H1 (cell line): Measurements from ENCODE around the gene MAN2A1. TPM values are rescaled to one million over a fixed set of nuclear protein-coding genes. Genes with fewer than 3 reads are reported as not detected.

Experiments used
- KDM5A ChIP-seq: fragments of 200-600 bp; IDR thresholded peaks from 2 replicates; pipeline ENCODE4 v1.7.1; 2012; ENCODE audit warnings: mild to moderate bottlenecking, low read length, inconsistent platforms, mixed read lengths
- MAFK ChIP-seq: IDR thresholded peaks from 2 replicates; pipeline ENCODE4 v1.6.1; 2012; ENCODE audit warnings: low read depth, mild to moderate bottlenecking, improper control_type of control experiment, low read length
- POLR2A ChIP-seq, 2 experiments: IDR thresholded peaks; 1 replicate in 1 of 2; 2 replicates in 1 of 2; pipeline ENCODE4 v1.6.1; 2011; ENCODE audit warnings: low read depth in 2 of 2, low read length in 2 of 2, mild to moderate bottlenecking in 2 of 2; ENCODE audit errors: control extremely low read depth in 1 of 2
- TEAD4 ChIP-seq: IDR thresholded peaks from 2 replicates; pipeline ENCODE4 v1.6.1; 2012; ENCODE audit warnings: low read depth, low read length, inconsistent platforms, mixed read lengths
- polyA plus RNA-seq, 7 experiments: library from polyadenylated mRNA; depleted of rRNA in 3 of 7; stranded (reverse) in 5 of 7; unstranded in 2 of 7; fragments of >200 nt in 5 of 7; fragments of 200-250 nt in 2 of 7; gene quantifications; 1 replicate in 5 of 7; 2 replicates in 1 of 7; 4 replicates in 1 of 7; pipeline versions ENCODE4 v1.2.1 to v1.2.3, GENCODE V29; 2011 to 2013; ENCODE audit warnings: missing spikeins in 2 of 7, mixed read lengths in 2 of 7
- total RNA-seq: library from RNA; stranded (reverse); fragmentation: NEBNext Ultra II Directional; extraction: Animal tissue kit (Norgen Biotek cat#: 25700); gene quantifications from 2 replicates; pipeline ENCODE4 v1.2.1, GENCODE V29; 2021
- TF ChIP-seq, protein P1 (sequence below): fragments of 300-600 bp; sonication (generic); IDR thresholded peaks from 2 replicates; pipeline ENCODE4 v1.7.1; 2012; ENCODE audit warnings: low read length, moderate library complexity, mild to moderate bottlenecking, inconsistent platforms; ENCODE audit not compliant: insufficient replicate concordance
- TF ChIP-seq, protein P2 (sequence below): IDR thresholded peaks from 2 replicates; pipeline ENCODE4 v1.6.1; 2012; ENCODE audit warnings: inconsistent platforms

Gene MAN2A1
- total and polyA plus RNA-seq, 2 of the 8 experiments (the other 6 are each of a cell fraction or from before 2014, with no cell fraction given): 29.1 to 102 TPM

DNA sequence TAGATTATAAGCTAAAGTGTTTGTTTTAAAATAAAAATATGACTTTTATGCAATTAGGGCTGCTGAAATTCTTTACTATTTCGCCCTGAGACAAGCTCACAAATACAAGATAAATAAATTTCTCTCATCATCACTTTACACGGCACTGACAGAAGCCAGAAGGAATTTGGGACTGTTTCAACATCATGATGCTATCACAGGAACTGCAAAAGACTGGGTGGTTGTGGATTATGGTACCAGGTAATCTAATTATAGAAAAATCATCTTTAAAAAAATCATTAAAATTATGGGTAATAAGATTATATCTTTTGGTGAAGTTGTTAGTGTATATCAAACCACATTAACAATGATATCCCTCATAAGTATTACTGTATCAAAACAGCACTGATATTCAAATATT is 95.0 kb downstream of the MAN2A1 start (continued):
- TF ChIP-seq, protein P1, sequence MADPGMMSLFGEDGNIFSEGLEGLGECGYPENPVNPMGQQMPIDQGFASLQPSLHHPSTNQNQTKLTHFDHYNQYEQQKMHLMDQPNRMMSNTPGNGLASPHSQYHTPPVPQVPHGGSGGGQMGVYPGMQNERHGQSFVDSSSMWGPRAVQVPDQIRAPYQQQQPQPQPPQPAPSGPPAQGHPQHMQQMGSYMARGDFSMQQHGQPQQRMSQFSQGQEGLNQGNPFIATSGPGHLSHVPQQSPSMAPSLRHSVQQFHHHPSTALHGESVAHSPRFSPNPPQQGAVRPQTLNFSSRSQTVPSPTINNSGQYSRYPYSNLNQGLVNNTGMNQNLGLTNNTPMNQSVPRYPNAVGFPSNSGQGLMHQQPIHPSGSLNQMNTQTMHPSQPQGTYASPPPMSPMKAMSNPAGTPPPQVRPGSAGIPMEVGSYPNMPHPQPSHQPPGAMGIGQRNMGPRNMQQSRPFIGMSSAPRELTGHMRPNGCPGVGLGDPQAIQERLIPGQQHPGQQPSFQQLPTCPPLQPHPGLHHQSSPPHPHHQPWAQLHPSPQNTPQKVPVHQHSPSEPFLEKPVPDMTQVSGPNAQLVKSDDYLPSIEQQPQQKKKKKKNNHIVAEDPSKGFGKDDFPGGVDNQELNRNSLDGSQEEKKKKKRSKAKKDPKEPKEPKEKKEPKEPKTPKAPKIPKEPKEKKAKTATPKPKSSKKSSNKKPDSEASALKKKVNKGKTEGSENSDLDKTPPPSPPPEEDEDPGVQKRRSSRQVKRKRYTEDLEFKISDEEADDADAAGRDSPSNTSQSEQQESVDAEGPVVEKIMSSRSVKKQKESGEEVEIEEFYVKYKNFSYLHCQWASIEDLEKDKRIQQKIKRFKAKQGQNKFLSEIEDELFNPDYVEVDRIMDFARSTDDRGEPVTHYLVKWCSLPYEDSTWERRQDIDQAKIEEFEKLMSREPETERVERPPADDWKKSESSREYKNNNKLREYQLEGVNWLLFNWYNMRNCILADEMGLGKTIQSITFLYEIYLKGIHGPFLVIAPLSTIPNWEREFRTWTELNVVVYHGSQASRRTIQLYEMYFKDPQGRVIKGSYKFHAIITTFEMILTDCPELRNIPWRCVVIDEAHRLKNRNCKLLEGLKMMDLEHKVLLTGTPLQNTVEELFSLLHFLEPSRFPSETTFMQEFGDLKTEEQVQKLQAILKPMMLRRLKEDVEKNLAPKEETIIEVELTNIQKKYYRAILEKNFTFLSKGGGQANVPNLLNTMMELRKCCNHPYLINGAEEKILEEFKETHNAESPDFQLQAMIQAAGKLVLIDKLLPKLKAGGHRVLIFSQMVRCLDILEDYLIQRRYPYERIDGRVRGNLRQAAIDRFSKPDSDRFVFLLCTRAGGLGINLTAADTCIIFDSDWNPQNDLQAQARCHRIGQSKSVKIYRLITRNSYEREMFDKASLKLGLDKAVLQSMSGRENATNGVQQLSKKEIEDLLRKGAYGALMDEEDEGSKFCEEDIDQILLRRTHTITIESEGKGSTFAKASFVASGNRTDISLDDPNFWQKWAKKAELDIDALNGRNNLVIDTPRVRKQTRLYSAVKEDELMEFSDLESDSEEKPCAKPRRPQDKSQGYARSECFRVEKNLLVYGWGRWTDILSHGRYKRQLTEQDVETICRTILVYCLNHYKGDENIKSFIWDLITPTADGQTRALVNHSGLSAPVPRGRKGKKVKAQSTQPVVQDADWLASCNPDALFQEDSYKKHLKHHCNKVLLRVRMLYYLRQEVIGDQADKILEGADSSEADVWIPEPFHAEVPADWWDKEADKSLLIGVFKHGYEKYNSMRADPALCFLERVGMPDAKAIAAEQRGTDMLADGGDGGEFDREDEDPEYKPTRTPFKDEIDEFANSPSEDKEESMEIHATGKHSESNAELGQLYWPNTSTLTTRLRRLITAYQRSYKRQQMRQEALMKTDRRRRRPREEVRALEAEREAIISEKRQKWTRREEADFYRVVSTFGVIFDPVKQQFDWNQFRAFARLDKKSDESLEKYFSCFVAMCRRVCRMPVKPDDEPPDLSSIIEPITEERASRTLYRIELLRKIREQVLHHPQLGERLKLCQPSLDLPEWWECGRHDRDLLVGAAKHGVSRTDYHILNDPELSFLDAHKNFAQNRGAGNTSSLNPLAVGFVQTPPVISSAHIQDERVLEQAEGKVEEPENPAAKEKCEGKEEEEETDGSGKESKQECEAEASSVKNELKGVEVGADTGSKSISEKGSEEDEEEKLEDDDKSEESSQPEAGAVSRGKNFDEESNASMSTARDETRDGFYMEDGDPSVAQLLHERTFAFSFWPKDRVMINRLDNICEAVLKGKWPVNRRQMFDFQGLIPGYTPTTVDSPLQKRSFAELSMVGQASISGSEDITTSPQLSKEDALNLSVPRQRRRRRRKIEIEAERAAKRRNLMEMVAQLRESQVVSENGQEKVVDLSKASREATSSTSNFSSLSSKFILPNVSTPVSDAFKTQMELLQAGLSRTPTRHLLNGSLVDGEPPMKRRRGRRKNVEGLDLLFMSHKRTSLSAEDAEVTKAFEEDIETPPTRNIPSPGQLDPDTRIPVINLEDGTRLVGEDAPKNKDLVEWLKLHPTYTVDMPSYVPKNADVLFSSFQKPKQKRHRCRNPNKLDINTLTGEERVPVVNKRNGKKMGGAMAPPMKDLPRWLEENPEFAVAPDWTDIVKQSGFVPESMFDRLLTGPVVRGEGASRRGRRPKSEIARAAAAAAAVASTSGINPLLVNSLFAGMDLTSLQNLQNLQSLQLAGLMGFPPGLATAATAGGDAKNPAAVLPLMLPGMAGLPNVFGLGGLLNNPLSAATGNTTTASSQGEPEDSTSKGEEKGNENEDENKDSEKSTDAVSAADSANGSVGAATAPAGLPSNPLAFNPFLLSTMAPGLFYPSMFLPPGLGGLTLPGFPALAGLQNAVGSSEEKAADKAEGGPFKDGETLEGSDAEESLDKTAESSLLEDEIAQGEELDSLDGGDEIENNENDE: no peak
- TF ChIP-seq POLR2A (IDR thresholded peaks at IDR 0.05; ENCODE audit: control extremely low read depth in 1 of 2, low read depth in 2 of 2, low read length in 2 of 2): no peak
- TF ChIP-seq MAFK: no peak
- TF ChIP-seq TEAD4: no peak
- TF ChIP-seq KDM5A: no peak
- TF ChIP-seq, protein P2, sequence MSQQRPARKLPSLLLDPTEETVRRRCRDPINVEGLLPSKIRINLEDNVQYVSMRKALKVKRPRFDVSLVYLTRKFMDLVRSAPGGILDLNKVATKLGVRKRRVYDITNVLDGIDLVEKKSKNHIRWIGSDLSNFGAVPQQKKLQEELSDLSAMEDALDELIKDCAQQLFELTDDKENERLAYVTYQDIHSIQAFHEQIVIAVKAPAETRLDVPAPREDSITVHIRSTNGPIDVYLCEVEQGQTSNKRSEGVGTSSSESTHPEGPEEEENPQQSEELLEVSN: no peak
